GM18505 (cell line): Measurements from ENCODE around the gene FAM199X.
A peak's percentile ranks its signal among the peaks of the same experiment; 100 is the strongest.

Source experiments
- ATAC-seq: cut with Tn5 transposase; IDR thresholded peaks from one replicate; pipeline ENCODE4 v1.9.1; 2021; ENCODE audit not compliant: unreplicated experiment
- POLR2A ChIP-seq: IDR thresholded peaks from 4 replicates; pipeline ENCODE4 v1.6.1; 2011; ENCODE audit warnings: borderline replicate concordance; ENCODE audit not compliant: insufficient read depth, insufficient read length; ENCODE audit errors: extremely low read depth

FAM199X gene

GRCh38 chrX:104165894-104166734 lies at the start of gene FAM199X:
TSS of gene FAM199X (plus strand) at chrX:104166453. CDS start at chrX:104166786, 333 bp downstream.
- TF ChIP-seq POLR2A, result peak; percentile 59
- ATAC-seq, result peak; percentile 98

GRCh38 chrX:104117759-104118158 lies 48.5 kb upstream of the FAM199X start:
- no peak for TF ChIP-seq POLR2A
- no peak for ATAC-seq

- ATAC-seq, result no peak
- no peak for TF ChIP-seq POLR2A
These were observed 47.5 kb upstream of the FAM199X start for GRCh38 chrX:104118765-104119164.

- ATAC-seq, result no peak
- no peak for TF ChIP-seq POLR2A
These were observed 43.4 kb upstream of the FAM199X start for GRCh38 chrX:104122829-104123228.

GRCh38 chrX:104126856-104127255 lies 39.4 kb upstream of the FAM199X start:
- TF ChIP-seq POLR2A, result no peak
- ATAC-seq, result no peak

- no peak for TF ChIP-seq POLR2A
- no peak for ATAC-seq
These were observed 35.4 kb upstream of the FAM199X start for GRCh38 chrX:104130808-104131207.

- TF ChIP-seq POLR2A, result no peak
These were observed 31.5 kb upstream of the FAM199X start for GRCh38 chrX:104134583-104135261.

GRCh38 chrX:104135677-104136076 lies 30.6 kb upstream of the FAM199X start:
- TF ChIP-seq POLR2A, result no peak
- no peak for ATAC-seq

More at GRCh38 chrX:104134583-104135261, 31.5 kb upstream of the FAM199X start:
- no peak for ATAC-seq

- no peak for TF ChIP-seq POLR2A
These were observed 29.8 kb upstream of the FAM199X start for GRCh38 chrX:104136241-104137019.

GRCh38 chrX:104137496-104137895 lies 28.8 kb upstream of the FAM199X start:
- no peak for ATAC-seq
- TF ChIP-seq POLR2A, result no peak

More at GRCh38 chrX:104136241-104137019, 29.8 kb upstream of the FAM199X start:
- peak; percentile 88 for ATAC-seq

- no peak for ATAC-seq
- TF ChIP-seq POLR2A, result no peak
These were observed 25.0 kb upstream of the FAM199X start for GRCh38 chrX:104141087-104141760.

- no peak for ATAC-seq
- TF ChIP-seq POLR2A, result no peak
These were observed 15.2 kb upstream of the FAM199X start for GRCh38 chrX:104151037-104151436.
